B cell (primary cell): ENCODE data around the gene PPP1R14C. TPM values are rescaled to one million over a fixed set of nuclear protein-coding genes. Genes with fewer than 3 reads are reported as not detected.
"Not testable (repeated sequence)": the region's sequence is repeated elsewhere in the genome, so short reads cannot be mapped to it uniquely, and the experiment has no call there.

Experiments used
- ATAC-seq: fragments of 200-7000 bp; cut with Tn5 transposase; one replicate; pipeline ENCODE4 v1.10.0; 2021; ENCODE audit warnings: low read depth, mild to moderate bottlenecking, moderate number of reproducible peaks, moderate library complexity
- CTCF ChIA-PET: fragments of 350-600 bp; sonication (Branson Sonifier 250); formaldehyde crosslinking; loops from one replicate; lab custom pipeline; 2021; ENCODE audit warnings: antibody characterized with exemption, inconsistent platforms; lab: Charles Lee
- POLR2A ChIA-PET: fragments of 350-600 bp; sonication (Branson Sonifier 250); formaldehyde crosslinking; loops from one replicate; lab custom pipeline; 2021; ENCODE audit warnings: antibody characterized with exemption; lab: Charles Lee
- DNase-seq: peaks from one replicate; pipeline ENCODE4 v3.0.0; 2013
- H2AFZ ChIP-seq: 2 replicates; pipeline ENCODE4 v1.6.1; 2012; ENCODE audit warnings: mild to moderate bottlenecking, low read depth, low read length; ENCODE audit not compliant: insufficient read depth, poor library complexity, severe bottlenecking
- H3K27ac ChIP-seq, 2 donors: 1 replicate in 1 of 2; 2 replicates in 1 of 2; pipeline ENCODE4 v1.5.1; 2012 to 2013; ENCODE audit warnings: low read length in 2 of 2, mild to moderate bottlenecking in 2 of 2, moderate library complexity in 1 of 2
- H3K27me3 ChIP-seq, 4 experiments: fragments of 200-600 bp in 1 of 4; sonication (generic) in 1 of 4; replicated peaks in 1 of 4; 1 replicate in 2 of 4; 2 replicates in 2 of 4; pipeline versions ENCODE4 v1.6.1 to v1.7.0; 2013 to 2016; ENCODE audit warnings: low read length in 3 of 4, mild to moderate bottlenecking in 2 of 4, mixed read lengths in 1 of 4, moderate library complexity in 1 of 4; ENCODE audit not compliant: insufficient read depth in 4 of 4, control insufficient read depth in 3 of 4; ENCODE audit errors: control extremely low read depth in 1 of 4
- H3K36me3 ChIP-seq, 2 experiments: replicated peaks in 1 of 2; 1 replicate in 1 of 2; 2 replicates in 1 of 2; pipeline versions ENCODE4 v1.6.1 to v1.7.1; 2013; ENCODE audit warnings: low read length in 1 of 2; ENCODE audit not compliant: insufficient read depth in 2 of 2, control insufficient read depth in 1 of 2; ENCODE audit errors: control extremely low read depth in 1 of 2, extremely low read depth in 1 of 2
- H3K4me1 ChIP-seq, 2 donors: fragments of 200-600 bp in 1 of 2; sonication (generic) in 1 of 2; 1 replicate in 1 of 2; 2 replicates in 1 of 2; pipeline versions ENCODE4 v1.5.1 to v1.6.1; 2013 to 2017; ENCODE audit warnings: low read length in 2 of 2; ENCODE audit not compliant: control insufficient read depth in 2 of 2, insufficient read depth in 2 of 2
- H3K4me2 ChIP-seq: replicated peaks from 2 replicates; pipeline ENCODE3; 2012; ENCODE audit warnings: mild to moderate bottlenecking, low read depth, low read length; ENCODE audit not compliant: poor library complexity, severe bottlenecking
- H3K4me3 ChIP-seq, 5 experiments: fragments of 200-600 bp in 1 of 5; sonication (generic) in 1 of 5; 1 replicate in 3 of 5; 2 replicates in 2 of 5; pipeline versions ENCODE4 v1.5.1 to v1.7.0; 2011 to 2016; ENCODE audit warnings: low read length in 4 of 5, mild to moderate bottlenecking in 4 of 5, low read depth in 2 of 5, control low read depth in 1 of 5, moderate library complexity in 1 of 5; ENCODE audit not compliant: insufficient read depth in 1 of 5; ENCODE audit errors: control extremely low read depth in 1 of 5, extremely low read depth in 1 of 5
- H3K79me2 ChIP-seq: fragments of 200-600 bp; sonication (generic); one replicate; pipeline ENCODE4 v1.6.0; 2016; ENCODE audit warnings: low read length; ENCODE audit not compliant: control insufficient read depth, insufficient read depth
- H3K9ac ChIP-seq: fragments of 200-600 bp; sonication (generic); 2 replicates; pipeline ENCODE4 v1.6.1; 2017; ENCODE audit warnings: mild to moderate bottlenecking, low read length, moderate library complexity
- H3K9me3 ChIP-seq, 3 donors: one replicate each; pipeline versions ENCODE4 v1.6.1 to v1.7.1; 2013; ENCODE audit warnings: low read length in 2 of 3; ENCODE audit not compliant: control insufficient read depth in 2 of 3, insufficient read depth in 1 of 3; ENCODE audit errors: control extremely low read depth in 1 of 3
- H4K20me1 ChIP-seq: 2 replicates; pipeline ENCODE4 v1.6.0; 2012; ENCODE audit warnings: mild to moderate bottlenecking, low read length; ENCODE audit not compliant: insufficient read depth, control insufficient read depth, poor library complexity, severe bottlenecking
- H3K27ac Mint-ChIP-seq: one replicate; pipeline ENCODE4 v1.8.0; 2021; ENCODE audit warnings: mixed read lengths
- H3K27me3 Mint-ChIP-seq: one replicate; pipeline ENCODE4 v1.8.0; 2021; ENCODE audit warnings: mixed read lengths
- H3K4me1 Mint-ChIP-seq: one replicate; pipeline ENCODE4 v1.8.0; 2021; ENCODE audit warnings: mixed read lengths
- H3K4me3 Mint-ChIP-seq: one replicate; pipeline ENCODE4 v1.8.0; 2021; ENCODE audit warnings: mixed read lengths
- H3K9me3 Mint-ChIP-seq: one replicate; pipeline ENCODE4 v1.8.0; 2022; ENCODE audit warnings: mixed read lengths; ENCODE audit not compliant: insufficient read depth
- EZH2 ChIP-seq: IDR thresholded peaks from 2 replicates; pipeline ENCODE4 v1.6.1; 2012; ENCODE audit warnings: borderline replicate concordance, low read depth, mild to moderate bottlenecking, moderate library complexity, low read length; ENCODE audit not compliant: insufficient read depth, poor library complexity, severe bottlenecking
- WGBS: methylation state at CpG from one replicate; pipeline ENCODE4 v1.1.5; 2013; ENCODE audit warnings: missing lambda C conversion rate; ENCODE audit not compliant: insufficient coverage; 5-methylcytosine and 5-hydroxymethylcytosine counted together
- intact Hi-C: fragments of 100-400 bp; cut with micrococcal nuclease; formaldehyde crosslinking; loops from one replicate; pipeline ENCODE4 v1.10.0; 2022
- polyA plus RNA-seq: library from polyadenylated mRNA; depleted of rRNA; stranded (reverse); fragments of >200 nt; gene quantifications from 2 replicates; pipeline ENCODE4 v1.2.3, GENCODE V29; 2012
- total RNA-seq, 2 donors: library from RNA; stranded (reverse); fragments of 120-200 nt in 1 of 2; gene quantifications; 1 replicate in 1 of 2; 2 replicates in 1 of 2; pipeline versions ENCODE4 v1.2.3 to v1.2.4, GENCODE V29; 2013 to 2022
- TF ChIP-seq, protein P1 (sequence below): fragments of 200-600 bp; IDR thresholded peaks from one replicate; pipeline ENCODE4 v1.8.0; 2022; ENCODE audit warnings: antibody characterized with exemption, mild to moderate bottlenecking

Gene PPP1R14C
- total and polyA plus RNA-seq, 2 donors (not counting 1 experiment from before 2014, with no cell fraction given), result not detected

DNA sequence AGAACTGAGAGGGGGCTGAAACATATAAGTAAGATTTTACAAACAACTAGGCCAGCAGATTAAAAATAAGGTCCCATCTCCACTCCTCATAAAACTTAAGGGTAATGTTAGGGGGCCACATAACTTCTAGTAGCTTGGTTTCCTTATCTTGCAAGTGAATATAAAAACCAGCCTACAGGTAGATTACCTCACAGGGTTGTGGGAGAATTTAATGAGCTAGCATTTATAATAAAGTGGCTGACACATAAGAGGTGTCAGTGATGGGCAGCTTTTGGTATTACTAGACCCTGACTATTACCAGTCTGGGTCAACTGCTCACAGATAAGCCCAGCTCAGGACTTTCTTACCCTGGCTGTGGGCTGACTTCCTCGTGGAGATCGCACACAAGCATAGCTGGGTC lies 9.2 kb upstream of the PPP1R14C start:
- ATAC-seq, result no peak
- no peak for TF ChIP-seq EZH2
- TF ChIP-seq, protein P1, sequence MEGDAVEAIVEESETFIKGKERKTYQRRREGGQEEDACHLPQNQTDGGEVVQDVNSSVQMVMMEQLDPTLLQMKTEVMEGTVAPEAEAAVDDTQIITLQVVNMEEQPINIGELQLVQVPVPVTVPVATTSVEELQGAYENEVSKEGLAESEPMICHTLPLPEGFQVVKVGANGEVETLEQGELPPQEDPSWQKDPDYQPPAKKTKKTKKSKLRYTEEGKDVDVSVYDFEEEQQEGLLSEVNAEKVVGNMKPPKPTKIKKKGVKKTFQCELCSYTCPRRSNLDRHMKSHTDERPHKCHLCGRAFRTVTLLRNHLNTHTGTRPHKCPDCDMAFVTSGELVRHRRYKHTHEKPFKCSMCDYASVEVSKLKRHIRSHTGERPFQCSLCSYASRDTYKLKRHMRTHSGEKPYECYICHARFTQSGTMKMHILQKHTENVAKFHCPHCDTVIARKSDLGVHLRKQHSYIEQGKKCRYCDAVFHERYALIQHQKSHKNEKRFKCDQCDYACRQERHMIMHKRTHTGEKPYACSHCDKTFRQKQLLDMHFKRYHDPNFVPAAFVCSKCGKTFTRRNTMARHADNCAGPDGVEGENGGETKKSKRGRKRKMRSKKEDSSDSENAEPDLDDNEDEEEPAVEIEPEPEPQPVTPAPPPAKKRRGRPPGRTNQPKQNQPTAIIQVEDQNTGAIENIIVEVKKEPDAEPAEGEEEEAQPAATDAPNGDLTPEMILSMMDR, result no peak

DNA sequence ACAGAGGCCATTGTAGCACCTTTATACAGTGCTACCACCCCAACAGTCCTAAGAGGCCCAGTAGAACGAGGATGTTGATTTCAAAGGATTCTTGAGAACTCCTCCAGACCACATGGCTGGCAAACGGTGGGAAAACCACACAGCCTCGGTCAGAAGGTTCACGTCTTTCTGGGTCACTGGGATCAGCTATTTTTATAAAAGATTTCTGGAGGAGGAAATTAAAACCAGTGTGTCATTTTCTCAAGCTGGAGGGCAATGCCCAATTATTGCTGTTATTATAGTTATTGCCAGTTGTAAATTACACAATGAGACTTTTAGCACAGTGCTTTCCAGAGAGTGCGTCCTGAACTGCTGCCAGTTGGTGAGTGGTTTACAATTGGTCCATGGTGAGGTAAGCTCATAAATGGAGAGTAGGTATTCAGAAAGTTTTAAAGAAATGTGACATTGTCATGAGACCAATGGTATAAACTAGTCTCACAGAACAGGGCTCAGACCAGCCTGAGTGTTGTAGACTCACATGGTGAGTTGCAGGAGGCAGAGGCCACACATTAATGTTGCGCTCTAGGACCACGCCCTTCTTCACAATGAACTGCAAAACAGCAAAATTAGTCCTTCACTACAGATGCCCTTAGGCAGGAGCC lies 8.4 kb upstream of the PPP1R14C start:
- no peak overlapping the region for H3K4me3 Mint-ChIP-seq
- H3K27ac Mint-ChIP-seq, result no peak overlapping the region
- POLR2A ChIA-PET, result no interaction called here
- Histone ChIP-seq H3K27me3 (peaks cover 0 to 26% (median 0%) of the 10 kb centered on the region in 4 experiments), H4K20me1 (no peaks in the 10 kb centered on the region), H3K79me2 (no peaks in the 10 kb centered on the region), H3K9ac (no peak overlapping the region), H3K4me1 (no peaks in the 10 kb centered on the region), H3K4me3 (no peak overlapping the region), H3K27ac (no peak overlapping the region), H3K9me3 (peaks cover 0 to 17% (median 11%) of the 10 kb centered on the region in 3 donors), H3K4me2 (no peak overlapping the region), H2AFZ (no peak overlapping the region), H3K36me3 (no peaks in the 10 kb centered on the region)
- no peak for ATAC-seq
- peaks cover 35% of the 10 kb centered on the region for H3K27me3 Mint-ChIP-seq
- TF ChIP-seq EZH2, result no peak
- TF ChIP-seq, protein P1, result no peak
- H3K9me3 Mint-ChIP-seq, result peaks cover 8% of the 10 kb centered on the region
- CTCF ChIA-PET, result interaction anchor here (0.6 kb wide), 1 partner anchor 64 kb away, joined by 3 read pairs; no protein-coding TSS in a partner anchor
- intact Hi-C loops, result no loop called here
- no peaks in the 10 kb centered on the region for H3K4me1 Mint-ChIP-seq
- 94% methylated on average over 3 of the region's 7 CpGs for WGBS
- no peak for DNase-seq

More for the DNA sequence above, 9.2 kb upstream of the PPP1R14C start:
- no peak overlapping the region for H3K4me3 ChIP-seq
- Mint-ChIP-seq H3K4me3 (no peak overlapping the region), H3K27me3 (peaks cover 31% of the 10 kb centered on the region), H3K4me1 (no peaks in the 10 kb centered on the region), H3K9me3 (peaks cover 8% of the 10 kb centered on the region), H3K27ac (no peak overlapping the region)
- POLR2A ChIA-PET, result no interaction called here
- CTCF ChIA-PET, result no interaction called here
- no peak overlapping the region for H3K27ac ChIP-seq
- H3K4me2 ChIP-seq, result no peak overlapping the region
- DNase-seq, result no peak
- H2AFZ ChIP-seq, result no peak overlapping the region
- no peaks in the 10 kb centered on the region for H3K36me3 ChIP-seq
- 95% methylated on average over 2 of the region's 2 CpGs for WGBS
- no peaks in the 10 kb centered on the region for H3K4me1 ChIP-seq
- no peak overlapping the region for H3K9ac ChIP-seq
- intact Hi-C loops, result no loop called here
- peaks cover 0 to 26% (median 0%) of the 10 kb centered on the region in 4 experiments for H3K27me3 ChIP-seq
- peaks cover 0 to 16% (median 11%) of the 10 kb centered on the region in 3 donors for H3K9me3 ChIP-seq
- H3K79me2 ChIP-seq, result no peaks in the 10 kb centered on the region
- no peaks in the 10 kb centered on the region for H4K20me1 ChIP-seq

DNA sequence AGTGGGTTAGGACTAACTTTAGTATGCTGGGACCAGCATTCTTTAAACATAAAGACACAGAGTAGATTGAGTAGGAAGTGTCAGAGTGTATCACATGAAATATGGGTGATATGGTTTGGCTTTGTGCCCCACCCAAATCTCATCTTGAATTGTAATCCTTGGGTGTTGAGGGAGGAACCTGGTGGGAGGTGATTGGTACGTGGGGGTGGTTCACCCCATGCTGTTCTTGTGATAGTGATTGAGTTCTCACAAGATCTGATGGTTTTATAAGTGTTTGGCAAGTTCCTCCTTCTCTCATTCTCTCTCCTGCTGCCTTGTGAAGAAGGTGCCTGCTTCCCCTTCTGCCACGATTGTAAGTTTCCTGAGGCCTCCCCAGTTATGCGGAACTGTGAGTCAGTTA lies 5.1 kb upstream of the PPP1R14C start:
- POLR2A ChIA-PET, H3K79me2 ChIP-seq, H3K4me1 ChIP-seq, H3K4me3 ChIP-seq, H4K20me1 ChIP-seq, H2AFZ ChIP-seq, CTCF ChIA-PET, H3K9ac ChIP-seq, H3K4me3 Mint-ChIP-seq, ATAC-seq, intact Hi-C loops, H3K9me3 Mint-ChIP-seq, H3K4me1 Mint-ChIP-seq, H3K27ac Mint-ChIP-seq, H3K36me3 ChIP-seq, H3K4me2 ChIP-seq, DNase-seq, H3K27ac ChIP-seq: not testable (repeated sequence)
- WGBS, result 20% methylated on average over 2 of the region's 3 CpGs
- H3K27me3 ChIP-seq, result peaks cover 0 to 39% (median 11%) of the 10 kb centered on the region in 4 experiments
- peaks cover 0 to 17% (median 11%) of the 10 kb centered on the region in 3 donors for H3K9me3 ChIP-seq
- H3K27me3 Mint-ChIP-seq, result peaks cover 43% of the 10 kb centered on the region
